Glomerular visceral epithelial cell (primary cell): ENCODE data around the gene GOLGA5.
"Not testable (repeated sequence)": the region's sequence is repeated elsewhere in the genome, so short reads cannot be mapped to it uniquely, and the experiment has no call there.

Experiments used
- DNase-seq: peaks from one replicate; pipeline ENCODE4 v3.0.0-alpha.2; 2016; ENCODE audit errors: extremely low spot score

GOLGA5 gene

DNA sequence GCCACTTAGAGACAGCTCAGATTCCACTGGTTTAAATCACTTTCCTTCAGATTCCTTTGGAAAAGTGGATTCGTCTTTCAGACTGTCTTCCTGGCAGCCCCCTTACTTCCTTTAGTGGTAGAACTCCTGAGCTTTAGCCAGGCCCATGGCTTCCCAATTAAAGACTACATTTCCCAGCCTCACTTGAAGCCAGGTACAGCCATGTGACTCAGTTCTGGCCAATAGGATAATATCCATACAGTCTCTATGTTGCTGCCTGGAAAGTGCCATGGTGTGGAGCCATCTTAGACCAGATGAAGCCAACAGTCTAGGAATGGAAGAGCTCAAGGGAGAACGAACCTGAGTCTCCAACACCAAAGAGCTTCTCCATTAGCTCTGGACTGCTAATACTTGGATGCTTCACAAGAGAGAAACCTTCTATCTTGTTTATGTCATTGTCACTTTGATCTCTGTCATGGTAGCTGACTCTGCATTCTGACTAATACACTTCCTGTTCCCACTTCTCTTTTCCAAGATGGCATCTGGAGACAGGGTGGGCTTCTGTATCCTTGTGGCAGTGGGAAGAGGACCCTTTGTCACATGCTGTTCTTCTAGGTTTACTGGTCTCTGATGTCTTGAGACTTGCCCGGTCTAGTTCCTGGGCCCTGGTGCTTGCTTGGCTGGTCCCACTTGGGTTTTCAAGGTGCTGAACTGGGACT is 15.1 kb upstream of the GOLGA5 start:
- DNase-seq: not testable (repeated sequence)

DNA sequence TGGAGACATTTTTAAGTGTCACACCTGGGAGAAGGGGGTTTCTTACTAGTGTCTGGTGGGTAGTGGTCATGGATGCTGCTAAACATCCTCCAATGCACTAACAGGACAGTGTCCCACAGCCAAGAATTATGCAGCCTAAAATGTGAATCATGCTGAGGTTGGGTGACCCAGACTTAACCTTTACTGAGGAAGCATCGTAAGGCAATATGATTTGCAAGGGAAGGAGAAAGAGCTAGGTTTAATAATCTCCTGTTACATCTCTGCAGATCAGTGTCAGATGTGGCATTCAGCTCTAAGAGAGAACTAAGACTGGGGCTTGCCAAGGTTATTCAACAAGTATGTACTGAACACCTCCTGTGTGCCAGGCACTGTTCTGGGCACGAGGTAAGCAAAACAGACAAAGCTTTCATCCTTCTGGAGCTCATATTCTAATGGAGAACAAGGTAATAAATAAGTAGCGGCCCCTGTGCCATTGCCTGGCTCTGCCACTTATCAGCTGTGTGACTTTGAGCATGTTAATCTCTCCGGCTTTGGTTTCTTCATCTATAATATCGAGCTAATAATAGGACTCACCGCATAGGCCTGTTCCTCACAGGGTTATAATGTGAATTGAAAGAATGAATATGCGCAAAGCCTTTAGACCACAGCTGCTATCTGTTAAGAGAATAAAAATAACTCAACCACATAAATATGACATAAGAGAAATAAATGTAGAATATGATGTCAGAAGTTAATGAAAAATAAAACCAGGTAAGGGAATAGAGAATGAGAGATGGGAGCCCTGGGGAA is 13.5 kb upstream of the GOLGA5 start:
- peak; percentile 72 for DNase-seq

DNA sequence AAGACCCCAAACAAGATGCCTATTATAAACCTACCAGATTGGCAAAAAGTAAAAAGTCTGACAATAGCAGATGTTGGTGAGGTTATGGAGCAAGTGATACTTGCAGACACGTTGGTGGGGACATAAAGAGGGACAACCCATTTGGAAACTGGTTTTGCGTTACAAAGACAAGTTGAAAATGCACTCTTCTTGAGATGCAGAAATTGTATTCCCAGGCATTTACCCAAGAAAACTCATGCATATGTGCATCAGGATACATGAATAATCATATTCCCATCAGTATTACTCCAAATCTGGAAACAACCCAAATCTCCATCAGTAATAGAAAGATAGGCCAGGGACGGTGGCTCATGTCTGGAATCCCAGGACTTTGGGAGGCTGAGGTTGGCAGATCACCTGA is 12.8 kb upstream of the GOLGA5 start:
- no peak for DNase-seq

DNA sequence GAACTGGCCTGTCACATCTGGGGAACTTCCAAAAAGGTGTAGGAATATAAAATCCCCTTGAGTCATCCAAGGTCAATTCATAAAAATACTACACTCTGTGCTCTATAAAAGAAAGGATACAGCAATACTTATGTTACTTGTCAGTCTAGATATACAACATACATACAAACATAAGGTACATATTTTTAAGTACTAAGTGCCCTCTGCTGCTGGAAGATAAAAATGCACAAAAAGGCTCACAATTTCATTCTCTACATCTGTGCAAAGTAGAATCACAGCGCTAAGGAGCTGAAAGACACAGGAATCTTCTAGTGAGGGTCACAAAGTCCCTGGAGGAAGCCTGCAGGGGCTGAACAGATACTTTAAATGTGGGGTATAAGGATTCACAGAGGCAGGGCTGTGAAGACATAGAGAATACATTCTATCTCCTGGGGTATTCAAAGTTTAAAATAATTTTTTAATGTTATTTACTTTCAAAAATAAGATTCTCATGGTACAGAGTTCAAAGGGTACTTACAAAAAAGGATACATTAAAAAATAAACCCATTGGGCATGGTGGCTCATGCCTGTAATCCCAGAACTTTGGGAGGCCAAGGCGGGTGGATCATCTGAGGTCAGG is 10.2 kb upstream of the GOLGA5 start:
- peak; percentile 63 for DNase-seq

DNA sequence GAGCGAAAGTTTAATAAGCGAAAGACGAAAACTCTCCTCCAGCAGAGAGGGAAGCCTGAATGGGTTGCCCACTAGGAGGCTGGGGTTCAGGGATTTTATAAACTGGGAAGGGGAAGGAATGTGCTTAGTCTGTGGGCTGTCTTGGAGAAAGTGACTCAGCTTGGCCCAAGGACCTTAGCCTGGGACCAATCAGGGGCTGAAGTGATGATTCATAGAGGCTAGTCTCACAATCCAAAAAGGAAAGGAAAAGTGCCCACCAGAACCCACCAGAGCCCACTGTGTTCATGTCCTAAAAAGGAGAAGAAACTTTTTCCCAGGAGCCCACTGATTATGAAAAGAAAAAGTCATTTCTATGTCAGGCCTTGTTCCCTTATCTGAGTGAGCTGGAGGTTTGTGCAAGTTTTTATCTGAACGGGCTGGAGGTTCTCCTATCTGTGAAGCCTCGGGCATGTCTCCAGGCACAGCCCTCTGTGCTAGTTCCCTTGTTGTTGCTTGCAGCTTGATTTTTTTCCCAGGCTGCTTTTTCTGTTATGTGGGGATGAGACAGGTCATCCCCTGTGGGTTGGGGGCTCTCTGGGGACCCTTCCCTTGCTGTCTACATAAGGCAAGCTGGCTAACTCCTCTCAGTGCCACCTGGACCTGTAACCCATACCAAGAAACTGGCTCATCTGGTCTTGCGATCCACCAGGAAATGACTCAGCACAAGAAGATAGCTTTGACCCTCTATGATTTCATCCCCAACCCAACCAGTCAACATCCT is 8.3 kb upstream of the GOLGA5 start:
- peak; percentile 58 for DNase-seq

DNA sequence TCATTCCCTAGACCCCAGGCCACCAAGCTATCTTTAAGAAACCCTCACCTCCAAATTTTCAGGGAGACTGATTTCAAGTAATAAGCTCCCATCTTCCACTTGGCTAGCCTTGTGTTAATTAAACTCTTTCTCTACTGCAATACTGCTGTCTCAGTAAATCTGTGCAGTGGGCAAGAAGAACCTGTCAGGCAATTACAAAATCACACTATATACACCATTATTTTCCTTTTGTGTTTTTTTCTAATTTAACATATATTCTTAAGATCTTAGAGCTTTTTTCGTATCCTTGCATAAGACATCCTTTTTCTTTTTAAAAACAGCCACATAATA is 7.7 kb upstream of the GOLGA5 start:
- no peak for DNase-seq

DNA sequence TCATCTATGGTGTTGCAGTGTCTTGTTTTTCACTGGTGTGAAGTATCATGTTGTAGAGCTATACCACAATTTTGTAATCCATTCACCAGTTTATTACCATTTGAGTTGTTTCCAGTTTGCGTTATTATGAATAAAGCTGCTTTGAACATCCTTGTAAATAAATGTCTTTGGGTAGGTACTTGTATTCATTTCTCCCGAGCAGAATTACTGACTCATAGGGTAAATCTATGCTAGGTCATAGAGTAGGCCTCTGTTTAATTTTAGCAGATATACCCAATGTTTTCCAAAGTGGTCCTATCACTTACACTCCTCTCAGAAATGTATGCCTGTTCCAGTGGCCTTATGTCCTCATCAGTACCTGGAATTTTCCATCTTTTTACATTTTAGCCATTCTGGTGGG is 6.6 kb upstream of the GOLGA5 start:
- no peak for DNase-seq

DNA sequence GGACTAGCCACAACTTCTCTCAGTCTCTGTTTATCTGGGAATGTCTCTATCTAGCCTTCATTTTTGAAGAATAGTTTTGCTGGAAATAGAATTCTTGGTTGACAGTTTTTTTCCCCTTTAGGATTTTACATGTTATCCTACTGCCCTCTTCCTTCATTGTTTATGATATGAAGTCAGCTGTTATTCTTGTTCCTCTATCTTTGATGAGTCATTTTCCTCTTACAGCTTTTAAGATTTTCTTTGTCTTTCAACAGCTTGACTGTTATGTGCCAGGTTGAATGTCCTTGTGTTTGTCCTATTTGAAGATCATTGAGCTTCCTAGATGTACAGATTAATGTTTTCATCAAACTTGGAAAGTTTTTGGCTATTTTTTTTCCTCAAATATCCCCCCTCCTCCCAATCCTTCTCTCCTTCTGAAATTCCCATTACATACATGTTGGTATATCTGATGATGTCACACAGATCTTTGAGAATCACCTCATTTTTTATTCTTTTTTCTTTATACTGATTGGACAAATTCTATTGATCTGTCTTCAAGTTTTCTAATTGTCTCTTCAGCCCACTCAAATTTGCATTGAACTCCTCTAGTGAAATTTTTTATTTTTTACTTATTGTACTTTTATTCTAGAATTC is 4.5 kb upstream of the GOLGA5 start:
- no peak for DNase-seq

DNA sequence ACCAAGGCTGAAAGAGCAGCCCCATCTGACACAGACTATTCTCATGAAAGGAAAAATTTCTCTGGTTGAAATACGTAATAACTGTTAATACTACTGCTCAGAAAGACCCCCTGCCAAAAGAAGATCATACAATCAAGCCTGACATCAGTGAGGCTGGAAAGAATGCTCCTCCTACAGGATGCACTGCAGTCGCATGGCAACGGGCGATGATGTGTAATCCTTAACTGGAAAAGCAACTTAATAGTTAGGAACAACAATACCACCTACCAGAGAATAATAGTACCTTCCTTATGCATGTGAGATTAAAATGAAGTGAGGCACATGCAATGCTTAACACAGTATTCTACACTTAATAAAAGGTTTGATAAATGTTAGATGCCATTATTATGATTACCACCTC is 1.2 kb upstream of the GOLGA5 start:
- DNase-seq: no peak

DNA sequence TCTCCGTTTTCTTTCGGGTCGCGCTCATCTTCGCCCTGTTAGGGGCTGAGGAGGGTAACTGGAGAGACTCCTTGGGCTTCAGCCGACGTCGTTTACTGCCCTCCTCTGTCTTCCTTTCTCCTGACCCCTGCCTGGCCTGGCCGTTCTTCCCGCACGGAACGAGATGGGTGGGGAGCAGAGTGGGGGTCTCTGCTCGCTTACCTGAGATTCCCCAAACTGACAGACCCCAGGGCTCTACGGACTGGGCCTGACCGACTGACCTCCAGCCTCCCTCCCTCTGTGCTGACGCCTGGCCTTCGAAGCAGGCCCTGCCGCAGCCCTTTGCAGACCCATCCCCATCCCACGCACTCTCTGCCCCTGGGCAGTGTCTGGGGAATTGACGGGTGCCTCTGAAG is 439 bp downstream of the GOLGA5 start:
- DNase-seq: no peak

DNA sequence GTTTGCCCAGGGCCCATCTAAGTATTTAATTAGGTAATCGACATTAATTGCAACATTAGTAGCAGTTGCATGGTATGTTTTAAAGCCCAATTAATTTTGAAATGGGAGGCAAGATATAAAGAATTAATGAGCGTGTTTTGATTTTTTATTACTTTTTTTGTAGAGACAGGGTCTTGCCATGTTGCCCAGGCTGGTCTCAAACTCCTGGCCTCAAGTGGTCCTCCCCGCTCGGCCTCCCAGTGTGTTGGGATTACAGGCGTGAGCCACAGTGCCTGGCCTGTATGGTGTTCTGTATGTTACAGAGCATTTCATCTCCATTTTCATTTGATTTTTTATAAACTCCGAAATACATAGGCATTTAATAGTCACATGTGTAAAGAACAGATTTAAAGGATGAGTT is 856 bp downstream of the GOLGA5 start:
- no peak for DNase-seq

DNA sequence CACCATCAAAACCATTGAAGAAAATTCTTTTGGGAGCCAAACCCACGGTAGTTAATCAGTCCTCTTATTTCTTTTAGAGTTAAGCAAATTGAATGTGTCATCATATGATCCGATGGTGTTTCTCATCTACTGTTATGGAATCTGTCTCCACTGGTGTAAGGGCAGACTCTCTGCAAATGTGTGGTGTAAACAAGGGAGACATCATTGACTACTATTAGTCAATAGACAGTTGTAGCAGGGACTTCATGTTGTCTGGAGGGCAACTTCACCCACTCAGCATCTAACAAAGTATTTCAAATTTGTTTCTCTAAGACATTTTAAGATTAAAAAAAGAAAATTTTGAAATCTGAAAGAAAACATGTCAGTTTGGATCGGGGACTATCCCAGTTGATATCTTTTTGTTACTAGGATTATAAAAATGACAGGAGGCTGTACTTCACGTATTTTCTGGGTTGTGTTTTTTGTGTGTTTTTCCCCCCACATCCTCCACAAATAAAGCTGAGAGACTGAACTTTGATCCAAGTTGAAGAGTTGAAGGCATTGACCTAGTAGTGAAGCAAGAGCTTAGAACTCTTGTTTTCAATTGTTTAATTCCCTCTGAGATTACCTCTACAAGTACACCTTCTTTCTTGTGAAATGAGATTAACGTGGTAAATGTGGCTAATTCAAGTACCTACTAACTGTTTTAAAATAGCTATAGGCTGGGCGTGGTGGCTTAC is 4.0 kb downstream of the GOLGA5 start:
- DNase-seq: no peak

DNA sequence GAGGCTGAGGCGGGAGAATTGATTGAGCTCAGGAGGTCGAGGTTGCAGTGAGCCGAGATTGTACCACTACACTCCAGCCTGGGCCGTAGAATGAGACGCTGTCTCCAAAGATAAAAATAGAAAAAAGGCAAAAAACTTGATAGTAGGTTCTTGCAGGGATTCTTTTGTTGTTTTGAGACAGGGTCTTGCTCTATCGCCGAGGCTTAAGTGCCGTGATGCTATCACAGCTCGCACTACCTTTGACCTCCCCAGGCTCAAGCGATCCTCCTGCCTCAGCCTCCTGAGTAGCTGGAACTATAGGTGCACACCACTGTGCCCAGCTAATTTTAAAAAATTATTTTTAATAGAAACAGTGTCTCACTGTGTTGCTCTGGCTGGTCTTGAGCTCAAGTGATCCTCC is 4.7 kb downstream of the GOLGA5 start:
- DNase-seq: no peak

DNA sequence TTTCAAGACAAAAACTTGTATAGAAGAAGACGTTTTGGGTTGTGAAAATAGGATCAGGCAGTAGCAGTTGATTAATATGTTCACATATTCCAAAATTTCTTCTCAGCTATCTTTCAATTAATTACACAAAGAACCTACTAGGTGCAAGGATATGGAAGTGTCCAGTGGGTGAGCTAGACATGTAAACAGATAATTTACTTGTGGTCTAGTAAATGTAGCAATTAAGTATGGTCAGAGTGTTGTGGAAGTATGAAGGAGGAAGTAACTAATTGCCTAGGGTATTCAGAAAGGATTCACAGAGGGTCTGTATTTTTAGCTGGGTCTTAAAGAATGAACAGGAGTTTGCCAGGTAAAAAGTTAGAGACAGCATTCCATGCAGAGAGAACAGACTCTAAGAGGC is 5.9 kb downstream of the GOLGA5 start:
- no peak for DNase-seq

DNA sequence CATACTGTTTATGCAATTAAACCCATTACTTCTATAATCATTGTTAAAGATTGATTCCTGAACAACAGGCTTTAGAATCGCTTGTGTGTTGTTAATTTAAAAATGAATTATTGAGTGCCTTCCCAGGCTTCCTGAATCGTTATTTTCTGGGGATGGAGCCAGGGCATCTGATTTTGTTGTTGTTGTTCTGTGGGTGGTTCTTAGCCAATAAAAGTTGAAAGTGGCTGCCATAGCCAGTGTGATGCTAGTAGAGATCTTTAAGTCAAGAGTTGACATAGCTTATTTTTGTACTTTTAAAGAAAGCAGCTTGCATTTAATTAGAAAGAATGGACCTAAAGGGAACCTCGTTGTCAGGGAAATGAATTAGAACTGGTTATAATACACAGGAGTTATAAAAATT is 6.4 kb downstream of the GOLGA5 start:
- DNase-seq: no peak

DNA sequence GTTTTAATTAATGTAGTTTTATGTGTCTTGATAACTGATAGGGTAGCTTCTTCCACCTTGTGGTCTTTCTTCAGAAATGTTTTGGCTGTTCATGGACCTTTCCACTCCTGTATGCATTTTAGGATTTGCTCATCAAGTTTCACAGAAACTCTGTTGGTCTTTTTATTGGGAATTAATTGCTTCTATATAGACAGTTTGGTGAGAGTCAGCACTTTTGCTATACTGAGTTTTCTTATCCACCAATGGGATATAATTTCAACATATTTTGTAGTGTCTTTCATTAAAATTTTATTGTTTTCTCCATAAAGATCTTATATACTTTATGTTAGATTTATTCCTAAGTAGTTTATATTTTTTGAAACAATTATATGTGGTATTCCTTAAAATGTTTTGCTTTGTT is 7.8 kb downstream of the GOLGA5 start:
- DNase-seq: no peak

DNA sequence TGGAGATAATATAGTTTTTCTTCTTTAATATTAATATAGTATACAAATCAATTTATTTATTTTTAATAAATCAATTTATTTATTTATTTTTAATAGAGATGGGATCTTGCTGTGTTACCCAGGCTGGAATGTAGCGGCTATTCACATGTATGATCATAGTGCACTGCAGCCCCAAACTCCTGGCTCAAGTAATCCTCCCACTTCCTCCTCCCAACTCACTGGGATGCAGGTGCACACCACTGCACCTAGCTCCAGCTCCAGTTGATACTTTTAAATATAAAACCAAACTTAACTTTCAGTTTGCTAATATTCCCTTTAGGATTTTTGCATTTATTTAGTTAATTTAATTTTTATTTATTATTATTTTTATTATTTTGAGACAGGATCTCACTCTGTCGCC is 8.6 kb downstream of the GOLGA5 start:
- no peak for DNase-seq

DNA sequence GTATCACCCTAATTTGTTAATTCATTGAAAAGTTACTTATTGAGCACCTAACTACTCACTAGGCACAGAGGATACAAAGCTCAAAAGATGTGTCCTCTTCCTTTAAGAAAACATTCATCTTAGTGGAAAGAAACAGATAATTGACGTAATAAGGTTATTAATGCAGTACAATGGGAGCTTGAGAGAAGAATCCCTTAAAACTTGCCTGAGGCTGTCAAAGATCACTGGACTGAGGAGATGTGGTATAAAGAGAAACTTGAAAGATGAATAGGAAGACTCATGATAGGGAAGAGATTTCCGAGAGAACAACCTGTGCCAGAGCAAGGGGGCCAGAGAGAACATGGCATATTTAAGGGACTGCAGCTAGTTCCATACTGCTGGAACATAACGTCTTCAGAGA is 19.1 kb downstream of the GOLGA5 start:
- no peak for DNase-seq

DNA sequence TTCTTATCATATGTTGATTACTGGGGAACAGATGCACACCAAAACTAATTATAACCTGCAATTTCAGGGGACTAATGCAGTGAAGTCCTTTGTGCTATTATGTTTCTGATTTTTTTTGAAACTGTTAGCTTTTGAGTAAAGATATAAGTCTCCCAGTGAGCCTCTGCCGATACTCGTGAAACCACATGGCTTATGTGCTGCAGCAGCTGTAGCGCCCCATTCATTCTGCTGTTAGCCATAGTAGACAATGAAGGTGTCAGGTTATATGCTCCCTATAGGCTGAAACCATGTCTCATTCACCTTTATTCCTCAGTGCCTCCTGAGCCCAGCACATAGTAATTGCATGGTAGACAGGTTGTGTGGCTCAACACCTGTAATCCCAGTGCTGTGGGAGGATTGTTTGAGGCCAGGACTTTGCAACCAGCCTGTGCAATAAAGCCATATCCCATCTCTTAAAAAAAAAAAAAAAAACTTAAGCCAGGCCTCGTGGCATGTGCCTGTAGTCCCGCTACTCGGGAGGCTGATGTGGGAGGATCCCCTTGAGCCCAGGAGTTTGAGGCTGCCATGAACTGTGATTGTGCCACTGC is 25.0 kb downstream of the GOLGA5 start:
- no peak for DNase-seq

DNA sequence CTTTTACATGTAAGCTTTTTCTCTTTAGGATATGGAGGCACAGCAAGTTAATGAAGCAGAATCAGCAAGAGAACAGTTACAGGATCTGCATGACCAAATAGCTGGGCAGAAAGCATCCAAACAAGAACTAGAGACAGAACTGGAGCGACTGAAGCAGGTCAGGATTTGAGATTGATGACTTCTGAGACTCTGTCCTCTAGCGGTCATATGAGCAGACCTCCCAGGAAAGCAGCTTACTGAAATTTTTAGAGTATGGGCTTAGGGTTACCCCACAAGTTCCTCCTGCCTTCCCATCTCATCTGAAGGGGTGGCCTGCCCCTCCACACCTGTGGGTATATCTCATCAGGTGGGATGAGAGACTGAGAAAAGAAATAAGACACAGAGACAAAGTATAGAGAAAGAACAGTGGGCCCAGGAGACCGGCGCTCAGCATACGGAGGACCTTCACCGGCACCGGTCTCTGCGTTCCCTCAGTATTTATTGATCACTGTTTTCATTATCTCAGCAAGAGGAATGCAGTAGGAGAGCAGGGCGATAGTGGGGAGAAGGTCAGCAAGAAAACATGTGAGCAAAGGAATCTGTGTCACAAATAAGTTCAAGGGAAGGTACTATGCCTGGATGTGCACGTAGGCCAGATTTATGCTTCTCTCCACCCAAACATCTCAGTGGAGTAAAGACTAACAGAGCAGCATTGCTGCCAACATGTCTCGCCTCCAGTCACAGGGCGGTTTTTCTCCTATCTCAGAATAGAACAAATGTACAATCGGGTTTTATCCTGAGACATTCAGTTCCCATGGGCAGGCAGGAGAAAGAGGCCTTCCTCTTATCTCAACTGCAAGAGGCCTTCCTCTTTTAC is 25.8 kb downstream of the GOLGA5 start:
- not testable (repeated sequence) for DNase-seq
